ENCODE results near the gene RAB28. TPM values are rescaled to one million over a fixed set of nuclear protein-coding genes. Genes with fewer than 3 reads are reported as not detected.

The RAB28 gene
- total RNA-seq (2022; extraction: Qiagen RNA extraction; ENCODE audit: low read depth), result 5.7 to 9.5 TPM (median 9.0 TPM) in 5 replicates

GRCh38 chr4:13484122-13484748 is at the start of gene RAB28:
Gene RAB28, minus strand, starts transcription at chr4:13484340.

Other genes starting within 250 kb of the RAB28 start
- 0.09 to 0.18 TPM (median 0.12 TPM) in 5 replicates for gene NKX3-2, start 60.2 kb upstream of the RAB28 start, total RNA-seq (2022; extraction: Qiagen RNA extraction; ENCODE audit: low read depth)
- gene BOD1L1, start 143.4 kb upstream of the RAB28 start, total RNA-seq (2022; extraction: Qiagen RNA extraction; ENCODE audit: low read depth), result 14.2 to 20.7 TPM (median 16.7 TPM) in 5 replicates

Data from A549 treated with ZK216348 at 1 μM for 4 hours (cell line).